Measurements from ENCODE around the gene GSE1. TPM values are rescaled to one million over a fixed set of nuclear protein-coding genes. Genes with fewer than 3 reads are reported as not detected.

GSE1 gene
- total RNA-seq, 6 donors from 2014 or later, result 80.2 to 332 (median 90.8) TPM

- Histone ChIP-seq H3K36me3 (peaks cover 0 to 3% (median 0%) of the 10 kb centered on the region in 4 donors), H3K4me3 (peak overlapping the region; percentile 68 to 76 (median 71)), H3K4me1 (peaks cover 56 to 91% (median 80%) of the 10 kb centered on the region in 4 donors), H3K27ac (peak overlapping the region; percentile 89 to 94 (median 92)), H3K27me3 (no peaks in the 10 kb centered on the region), H3K9me3 (no peaks in the 10 kb centered on the region)
- DNase-seq (peak; percentile 54 to 91), ATAC-seq (ENCODE audit: low FRiP score in 2 of 2) (peak in 1 of 2 donors; percentile 4)
- TF ChIP-seq POLR2A (IDR thresholded peaks at IDR 0.05) (no peak), POLR2AphosphoS5 (IDR thresholded peaks at IDR 0.05) (no peak), CTCF (IDR thresholded peaks at IDR 0.05) (no peak), EP300 (IDR thresholded peaks at IDR 0.05) (no peak)
- 0% methylated on average over 13 of the region's 67 CpGs; no CpG with 5 or more reads in 1 of the 2 donors for WGBS, 2 donors
Observed at GRCh38 chr16:85613604-85614337, 649 bp downstream of the GSE1 start.

GRCh38 chr16:85614338-85615013 is 1.4 kb downstream of the GSE1 start:
- no peak for TF ChIP-seq CTCF (IDR thresholded peaks at IDR 0.05)
- TF ChIP-seq POLR2AphosphoS5 (IDR thresholded peaks at IDR 0.05), result no peak
- no peak for TF ChIP-seq EP300 (IDR thresholded peaks at IDR 0.05)
- no peak for TF ChIP-seq POLR2A (IDR thresholded peaks at IDR 0.05)
- Histone ChIP-seq H3K27ac (peak overlapping the region; percentile 89 to 94 (median 92)), H3K27me3 (no peaks in the 10 kb centered on the region), H3K4me1 (peaks cover 54 to 98% (median 82%) of the 10 kb centered on the region in 4 donors), H3K9me3 (no peaks in the 10 kb centered on the region), H3K4me3 (peak overlapping the region; percentile 68 to 76 (median 71)), H3K36me3 (peaks cover 0 to 3% (median 0%) of the 10 kb centered on the region in 4 donors)
- DNase-seq, result peak in 1 of 2 donors; percentile 83
- no peak for ATAC-seq (ENCODE audit: low FRiP score in 2 of 2)
- 32 to 43% methylated on average over 10 to 32 of the region's 41 CpGs for whole genome bisulfite sequencing, 2 donors

- peak in 1 of 2 donors; percentile 77 for ATAC-seq (ENCODE audit: low FRiP score in 2 of 2)
Observed at GRCh38 chr16:85615014-85615851, 2.1 kb downstream of the GSE1 start.

More at GRCh38 chr16:85615014-85615851, 2.1 kb downstream of the GSE1 start:
- no peaks in the 10 kb centered on the region for H3K27me3 ChIP-seq
- peaks cover 0 to 3% (median 0%) of the 10 kb centered on the region in 4 donors for H3K36me3 ChIP-seq
- H3K9me3 ChIP-seq, result no peaks in the 10 kb centered on the region
- H3K4me3 ChIP-seq, result peak overlapping the region in 3 of 4 donors; percentile 68 to 72 (median 70)
- TF ChIP-seq POLR2AphosphoS5 (IDR thresholded peaks at IDR 0.05) (peak; percentile 39 to 66), EP300 (IDR thresholded peaks at IDR 0.05) (peak in 1 of 4 donors; percentile 6), POLR2A (IDR thresholded peaks at IDR 0.05) (peak in 2 of 4 donors; percentile 59 to 76), CTCF (IDR thresholded peaks at IDR 0.05) (peak in 3 of 6 experiments; percentile 15 to 27 (median 22))
- peak; percentile 93 for DNase-seq
- 23 to 30% methylated on average over 16 to 17 of the region's 39 CpGs for WGBS, 2 donors
- H3K27ac ChIP-seq, result peak overlapping the region; percentile 89 to 94 (median 92)
- peaks cover 47 to 99% (median 79%) of the 10 kb centered on the region in 4 donors for H3K4me1 ChIP-seq
